ENCODE measurements around the gene MEGF11. TPM values are rescaled to one million over a fixed set of nuclear protein-coding genes. Genes with fewer than 3 reads are reported as not detected.

Gene MEGF11
- total and polyA plus RNA-seq, 8 donors = 2.6 to 17.4 (median 9.9) TPM; not detected in 1

DNA sequence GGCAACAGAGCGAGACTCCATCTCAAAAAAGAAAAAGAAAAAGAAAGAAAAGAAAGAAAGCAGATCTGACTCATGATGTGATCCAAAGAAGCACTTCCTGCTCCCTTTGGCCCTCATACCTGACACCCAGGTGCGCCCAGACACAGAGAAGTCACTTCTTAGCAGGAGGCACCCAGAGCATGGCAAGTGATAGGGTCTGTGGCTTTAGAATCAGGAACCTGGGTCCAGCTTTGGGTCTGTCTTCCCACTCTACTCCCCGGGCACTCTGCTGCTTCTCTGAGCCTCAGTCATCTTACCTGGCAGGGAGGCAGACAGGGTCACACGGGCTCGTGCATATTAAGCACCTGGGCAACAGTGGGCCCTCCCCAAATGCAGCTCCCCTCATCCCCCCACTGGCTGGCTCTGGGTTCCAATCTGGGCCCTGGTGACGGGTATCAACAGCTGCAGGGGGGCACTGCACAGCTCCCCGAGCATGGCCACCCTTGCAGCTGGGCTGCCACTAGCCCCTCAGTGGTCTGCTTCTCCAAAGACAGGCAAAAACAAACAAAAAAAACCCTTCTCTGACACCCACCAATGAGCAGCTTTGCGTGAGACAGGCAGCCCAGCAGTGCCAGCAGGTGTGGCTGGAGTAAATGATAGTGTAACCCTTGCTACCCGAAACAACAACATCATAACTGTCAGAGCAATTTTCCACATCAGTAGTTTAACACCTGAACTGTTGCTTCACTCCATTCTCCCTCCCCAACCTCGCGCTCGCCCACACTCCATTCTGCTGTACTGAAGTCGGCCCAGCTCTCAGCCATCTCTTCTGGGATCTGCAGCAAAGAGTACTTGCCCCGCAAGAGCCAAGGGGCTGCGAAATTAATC, 99.8 kb downstream of the MEGF11 start:
- intact Hi-C loops (cut with DNase I) = no loop called here
- H3K4me3 ChIP-seq = no peak overlapping the region
- ATAC-seq (no peak), DNase-seq (no peak)
- H3K9me3 ChIP-seq = no peaks in the 10 kb centered on the region
- H3K36me3 ChIP-seq = no peaks in the 10 kb centered on the region
- TF ChIP-seq, protein P1, sequence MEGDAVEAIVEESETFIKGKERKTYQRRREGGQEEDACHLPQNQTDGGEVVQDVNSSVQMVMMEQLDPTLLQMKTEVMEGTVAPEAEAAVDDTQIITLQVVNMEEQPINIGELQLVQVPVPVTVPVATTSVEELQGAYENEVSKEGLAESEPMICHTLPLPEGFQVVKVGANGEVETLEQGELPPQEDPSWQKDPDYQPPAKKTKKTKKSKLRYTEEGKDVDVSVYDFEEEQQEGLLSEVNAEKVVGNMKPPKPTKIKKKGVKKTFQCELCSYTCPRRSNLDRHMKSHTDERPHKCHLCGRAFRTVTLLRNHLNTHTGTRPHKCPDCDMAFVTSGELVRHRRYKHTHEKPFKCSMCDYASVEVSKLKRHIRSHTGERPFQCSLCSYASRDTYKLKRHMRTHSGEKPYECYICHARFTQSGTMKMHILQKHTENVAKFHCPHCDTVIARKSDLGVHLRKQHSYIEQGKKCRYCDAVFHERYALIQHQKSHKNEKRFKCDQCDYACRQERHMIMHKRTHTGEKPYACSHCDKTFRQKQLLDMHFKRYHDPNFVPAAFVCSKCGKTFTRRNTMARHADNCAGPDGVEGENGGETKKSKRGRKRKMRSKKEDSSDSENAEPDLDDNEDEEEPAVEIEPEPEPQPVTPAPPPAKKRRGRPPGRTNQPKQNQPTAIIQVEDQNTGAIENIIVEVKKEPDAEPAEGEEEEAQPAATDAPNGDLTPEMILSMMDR (IDR thresholded peaks at IDR 0.05) = no peak
- H3K27ac ChIP-seq = no peak overlapping the region
- H3K4me1 ChIP-seq = no peaks in the 10 kb centered on the region
- H3K27me3 ChIP-seq = peaks cover 0 to 34% of the 10 kb centered on the region in 2 donors

DNA sequence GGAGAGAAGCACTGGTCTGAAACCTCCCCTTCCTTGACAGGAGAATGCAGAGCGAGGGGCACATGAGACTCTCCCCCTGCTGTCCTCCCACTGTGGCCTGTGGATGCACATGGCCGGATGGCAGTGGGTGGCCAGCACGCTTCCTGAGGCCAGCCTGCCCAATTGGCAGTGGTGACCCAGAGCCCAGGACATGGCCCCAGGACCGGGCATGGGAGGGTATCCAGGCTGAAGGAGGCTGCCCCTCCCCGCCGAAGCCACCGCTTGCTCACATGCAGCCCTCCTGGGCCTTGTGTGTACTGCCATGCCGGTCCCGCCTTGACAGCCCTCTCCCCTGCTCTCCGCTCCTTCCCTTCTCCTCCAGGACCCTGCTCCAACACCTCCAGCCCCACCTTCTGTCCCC, 100.9 kb downstream of the MEGF11 start:
- Histone ChIP-seq H3K9me3 (no peaks in the 10 kb centered on the region), H3K27ac (no peak overlapping the region), H3K27me3 (peaks cover 0 to 28% of the 10 kb centered on the region in 2 donors), H3K4me1 (no peaks in the 10 kb centered on the region), H3K4me3 (no peak overlapping the region), H3K36me3 (no peaks in the 10 kb centered on the region)
- TF ChIP-seq, protein P1 (IDR thresholded peaks at IDR 0.05) = no peak
- DNase-seq = no peak
- intact Hi-C loops (cut with DNase I) = no loop called here
- ATAC-seq = no peak

DNA sequence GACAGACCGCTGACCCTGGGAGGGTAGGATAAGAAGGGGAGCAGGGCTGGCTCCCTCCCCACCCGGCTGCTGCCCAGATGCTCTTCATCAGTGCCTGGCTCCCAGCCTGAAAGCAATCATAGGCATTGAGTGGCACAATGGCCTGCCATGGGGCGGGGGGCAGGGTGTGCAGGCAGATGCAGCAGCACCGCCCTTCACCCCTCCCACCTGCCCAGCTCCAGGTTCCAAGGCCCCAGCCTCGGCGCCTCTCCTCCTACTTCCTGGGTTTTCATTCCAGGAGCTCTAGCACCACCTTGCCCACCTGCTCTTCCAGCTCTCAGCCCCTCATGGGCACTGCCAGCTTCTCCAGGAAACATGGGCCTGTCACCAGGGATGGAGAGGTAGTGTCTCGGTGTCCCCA, 101.7 kb downstream of the MEGF11 start:
- Histone ChIP-seq H3K36me3 (no peaks in the 10 kb centered on the region), H3K27me3 (peaks cover 0 to 28% of the 10 kb centered on the region in 2 donors), H3K4me3 (no peak overlapping the region), H3K27ac (no peak overlapping the region), H3K4me1 (no peaks in the 10 kb centered on the region), H3K9me3 (no peaks in the 10 kb centered on the region)
- TF ChIP-seq, protein P1 (IDR thresholded peaks at IDR 0.05) = no peak
- DNase-seq (no peak), ATAC-seq (no peak)
- intact Hi-C loops (cut with DNase I) = no loop called here

DNA sequence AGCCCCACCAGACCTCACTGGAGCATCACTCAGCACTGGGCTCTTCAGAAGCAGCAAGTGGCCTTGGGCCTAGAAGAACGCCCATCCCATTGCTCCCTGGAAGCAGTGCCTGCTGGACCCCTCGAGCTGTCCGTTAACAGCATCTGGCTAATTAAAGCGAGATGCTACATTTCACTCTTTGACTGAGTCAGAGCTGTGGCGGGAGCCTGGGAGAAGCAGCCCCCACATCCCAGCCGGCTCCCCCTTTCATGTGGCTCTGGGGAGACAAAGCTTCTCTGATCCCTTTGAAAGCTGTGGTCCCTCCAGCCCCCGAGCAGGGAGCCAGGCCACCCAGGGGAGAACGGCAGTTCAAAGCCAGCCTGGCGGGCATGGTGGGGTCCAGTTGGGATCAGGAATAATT, 103.7 kb downstream of the MEGF11 start:
- TF ChIP-seq, protein P1 (IDR thresholded peaks at IDR 0.05) = no peak

DNA sequence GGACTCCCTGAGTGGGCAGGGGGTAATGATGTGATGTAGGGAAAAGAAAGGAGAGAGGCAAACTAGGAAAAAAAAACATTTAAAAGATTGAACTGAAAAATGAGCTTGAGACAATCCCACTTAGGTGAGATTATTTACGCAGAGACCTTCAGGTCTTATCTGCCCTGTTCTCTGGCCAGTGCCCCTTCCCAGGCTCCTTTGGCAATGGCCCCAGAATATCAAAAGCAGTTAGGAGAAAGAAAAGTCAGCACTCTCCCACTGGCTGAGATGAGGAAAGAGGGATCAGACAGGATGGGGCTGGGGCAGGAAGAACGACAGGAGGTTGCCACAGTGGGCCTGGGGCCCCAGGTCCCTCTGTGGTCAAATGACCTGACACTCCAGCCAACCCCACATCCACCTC, 105.4 kb downstream of the MEGF11 start:
- Histone ChIP-seq H3K4me3 (no peak overlapping the region), H3K36me3 (no peaks in the 10 kb centered on the region), H3K4me1 (no peaks in the 10 kb centered on the region), H3K27ac (no peak overlapping the region), H3K27me3 (peaks cover 0 to 18% of the 10 kb centered on the region in 2 donors), H3K9me3 (no peaks in the 10 kb centered on the region)
- ATAC-seq = no peak
- TF ChIP-seq, protein P1 (IDR thresholded peaks at IDR 0.05) = no peak
- DNase-seq = no peak
- intact Hi-C loops (cut with DNase I) = no loop called here

More for the DNA sequence above, 103.7 kb downstream of the MEGF11 start:
- Histone ChIP-seq H3K4me3 (no peak overlapping the region), H3K4me1 (no peaks in the 10 kb centered on the region), H3K27me3 (peaks cover 0 to 18% of the 10 kb centered on the region in 2 donors), H3K27ac (no peak overlapping the region), H3K9me3 (no peaks in the 10 kb centered on the region), H3K36me3 (no peaks in the 10 kb centered on the region)
- ATAC-seq (no peak), DNase-seq (no peak)
- intact Hi-C loops (cut with DNase I) = no loop called here

Data from left lung (tissue), 10 donors.